ENCODE results near the gene CCDC184. TPM values are rescaled to one million over a fixed set of nuclear protein-coding genes. Genes with fewer than 3 reads are reported as not detected.
A peak's percentile ranks its signal among the peaks of the same experiment; 100 is the strongest.

The CCDC184 gene
- total RNA-seq, 4 donors from 2014 or later = 0.18 to 1.2 (median 0.65) TPM

- Histone ChIP-seq H3K9me3 (no peaks in the 10 kb centered on the region), H3K4me3 (no peak overlapping the region), H3K4me1 (peaks cover 17 to 22% (median 22%) of the 10 kb centered on the region in 3 donors), H3K27ac (no peak overlapping the region), H3K27me3 (peaks cover 0 to 72% (median 2%) of the 10 kb centered on the region in 4 donors), H3K36me3 (no peaks in the 10 kb centered on the region)
- intact Hi-C loops (cut with DNase I) = no loop called here
- no peak for DNase-seq
- 79 to 91% methylated on average over 1 of the region's 1 CpG for WGBS, 2 donors
- TF ChIP-seq, protein P1, sequence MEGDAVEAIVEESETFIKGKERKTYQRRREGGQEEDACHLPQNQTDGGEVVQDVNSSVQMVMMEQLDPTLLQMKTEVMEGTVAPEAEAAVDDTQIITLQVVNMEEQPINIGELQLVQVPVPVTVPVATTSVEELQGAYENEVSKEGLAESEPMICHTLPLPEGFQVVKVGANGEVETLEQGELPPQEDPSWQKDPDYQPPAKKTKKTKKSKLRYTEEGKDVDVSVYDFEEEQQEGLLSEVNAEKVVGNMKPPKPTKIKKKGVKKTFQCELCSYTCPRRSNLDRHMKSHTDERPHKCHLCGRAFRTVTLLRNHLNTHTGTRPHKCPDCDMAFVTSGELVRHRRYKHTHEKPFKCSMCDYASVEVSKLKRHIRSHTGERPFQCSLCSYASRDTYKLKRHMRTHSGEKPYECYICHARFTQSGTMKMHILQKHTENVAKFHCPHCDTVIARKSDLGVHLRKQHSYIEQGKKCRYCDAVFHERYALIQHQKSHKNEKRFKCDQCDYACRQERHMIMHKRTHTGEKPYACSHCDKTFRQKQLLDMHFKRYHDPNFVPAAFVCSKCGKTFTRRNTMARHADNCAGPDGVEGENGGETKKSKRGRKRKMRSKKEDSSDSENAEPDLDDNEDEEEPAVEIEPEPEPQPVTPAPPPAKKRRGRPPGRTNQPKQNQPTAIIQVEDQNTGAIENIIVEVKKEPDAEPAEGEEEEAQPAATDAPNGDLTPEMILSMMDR (IDR thresholded peaks at IDR 0.05) = no peak
- TF ChIP-seq POLR2A (IDR thresholded peaks at IDR 0.05) = no peak
Measured at GRCh38 chr12:48179466-48179865, 4.0 kb upstream of the CCDC184 start.

DNA sequence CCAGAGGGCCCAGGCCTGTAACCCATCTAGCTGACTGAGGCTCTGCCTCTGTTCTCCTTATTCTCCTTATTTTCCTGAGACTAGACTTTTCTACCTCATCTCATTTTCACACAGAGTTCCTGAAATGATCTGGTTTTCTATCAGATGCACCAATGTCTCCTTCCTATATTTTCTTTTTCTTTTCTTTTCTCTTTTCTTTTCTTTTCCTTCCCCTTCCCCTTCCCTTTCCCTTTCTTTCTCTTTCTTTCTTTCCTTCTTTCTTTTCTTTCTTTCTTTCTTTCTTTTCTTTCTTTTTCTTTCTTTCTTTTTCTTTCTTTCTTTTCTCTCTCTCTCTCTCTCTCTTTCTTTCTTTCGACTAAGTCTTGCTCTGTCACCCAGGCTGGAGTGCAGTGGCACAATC is 3.0 kb upstream of the CCDC184 start:
- 50 to 67% methylated on average over 1 of the region's 1 CpG for WGBS, 2 donors
- peaks cover 20 to 32% (median 29%) of the 10 kb centered on the region in 3 donors for H3K4me1 ChIP-seq
- DNase-seq = no peak
- H3K36me3 ChIP-seq = no peaks in the 10 kb centered on the region
- no peak overlapping the region for H3K4me3 ChIP-seq
- no peaks in the 10 kb centered on the region for H3K9me3 ChIP-seq
- TF ChIP-seq, protein P1 (IDR thresholded peaks at IDR 0.05) = no peak
- TF ChIP-seq POLR2A (IDR thresholded peaks at IDR 0.05) = no peak
- H3K27me3 ChIP-seq = peaks cover 0 to 82% (median 2%) of the 10 kb centered on the region in 4 donors
- intact Hi-C loops (cut with DNase I) = no loop called here
- H3K27ac ChIP-seq = no peak overlapping the region

DNA sequence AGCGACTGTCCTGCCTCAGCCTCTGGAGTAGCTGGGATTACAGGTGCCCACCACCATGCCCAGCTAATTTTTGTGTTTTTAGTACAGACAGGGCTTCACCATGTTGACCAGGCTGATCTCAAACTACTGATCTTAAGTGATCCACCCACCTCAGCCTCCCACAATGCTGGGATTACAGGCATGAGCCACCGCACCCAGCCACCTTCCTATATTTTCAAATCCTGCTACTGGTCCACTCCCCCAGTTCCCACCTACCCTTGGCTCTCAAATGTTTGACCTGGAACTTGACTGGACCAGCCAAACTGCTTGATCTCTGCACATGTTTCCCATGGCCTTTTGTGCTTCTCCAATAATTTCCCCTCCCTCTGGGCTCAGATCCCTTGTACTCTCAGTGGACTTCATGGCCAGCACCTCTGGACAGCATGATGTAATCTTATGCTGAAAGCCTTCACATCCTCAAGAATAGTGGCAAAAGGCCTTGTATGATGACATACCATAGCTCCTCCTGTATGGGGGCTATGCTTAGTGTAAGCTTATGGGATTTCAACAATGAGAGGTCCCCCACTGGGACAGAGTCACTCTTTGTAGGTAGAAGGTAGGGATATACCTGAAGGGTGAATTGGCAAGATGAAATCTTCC is 2.5 kb upstream of the CCDC184 start:
- no peaks in the 10 kb centered on the region for H3K36me3 ChIP-seq
- no peak for TF ChIP-seq POLR2A (IDR thresholded peaks at IDR 0.05)
- TF ChIP-seq, protein P1 (IDR thresholded peaks at IDR 0.05) = no peak
- H3K4me1 ChIP-seq = peaks cover 20 to 37% (median 29%) of the 10 kb centered on the region in 3 donors
- intact Hi-C loops (cut with DNase I) = no loop called here
- no peaks in the 10 kb centered on the region for H3K9me3 ChIP-seq
- H3K4me3 ChIP-seq = no peak overlapping the region
- DNase-seq = no peak
- 60 to 100% methylated on average over 2 of the region's 2 CpGs for WGBS, 2 donors
- peaks cover 0 to 87% (median 2%) of the 10 kb centered on the region in 4 donors for H3K27me3 ChIP-seq
- H3K27ac ChIP-seq = no peak overlapping the region

- no peak for DNase-seq
- peaks cover 0 to 83% (median 2%) of the 10 kb centered on the region in 4 donors for H3K27me3 ChIP-seq
- H3K4me1 ChIP-seq = peaks cover 20 to 40% (median 29%) of the 10 kb centered on the region in 3 donors
- WGBS, 2 donors = 9 to 28% methylated on average over 7 of the region's 7 CpGs
- intact Hi-C loops (cut with DNase I) = no loop called here
- no peak for TF ChIP-seq POLR2A (IDR thresholded peaks at IDR 0.05)
- TF ChIP-seq, protein P1 (IDR thresholded peaks at IDR 0.05) = no peak
- no peaks in the 10 kb centered on the region for H3K9me3 ChIP-seq
- peak overlapping the region; percentile 43 to 84 (median 57) for H3K4me3 ChIP-seq
- H3K27ac ChIP-seq = peak overlapping the region in 1 of 4 donors; percentile 39
- H3K36me3 ChIP-seq = no peaks in the 10 kb centered on the region
Measured at GRCh38 chr12:48182631-48183030, 813 bp upstream of the CCDC184 start.

DNA sequence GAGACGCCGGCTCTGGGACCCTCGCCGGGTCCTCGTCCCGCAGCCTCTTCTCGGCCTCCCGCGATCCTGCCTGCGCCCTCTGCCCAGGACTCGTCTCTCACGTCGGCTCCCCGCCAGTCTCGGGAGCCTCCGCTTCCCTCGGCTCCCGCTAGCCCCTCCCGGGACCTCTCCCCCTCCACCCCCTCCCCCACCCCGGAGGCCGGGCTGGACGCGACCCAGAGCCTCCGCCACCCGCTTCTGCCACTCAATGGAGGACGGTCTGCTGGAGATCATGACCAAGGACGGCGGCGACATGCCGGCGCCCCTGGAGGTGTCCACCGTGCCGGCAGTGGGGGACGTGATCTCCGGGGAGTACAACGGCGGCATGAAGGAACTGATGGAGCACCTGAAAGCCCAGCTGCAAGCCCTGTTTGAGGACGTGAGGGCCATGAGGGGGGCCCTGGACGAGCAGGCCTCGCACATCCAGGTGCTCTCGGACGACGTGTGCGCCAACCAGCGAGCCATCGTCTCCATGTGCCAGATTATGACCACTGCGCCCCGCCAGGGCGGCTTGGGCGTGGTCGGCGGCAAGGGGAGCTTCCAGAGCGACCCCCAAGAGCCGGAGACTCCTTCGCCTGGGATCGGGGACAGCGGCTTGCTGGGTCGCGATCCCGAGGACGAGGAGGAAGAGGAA is 568 bp downstream of the CCDC184 start:
- WGBS, 2 donors = 3% methylated on average over 13 of the region's 61 CpGs; no CpG with 5 or more reads in 1 of the 2 donors

More for the DNA sequence above, 568 bp downstream of the CCDC184 start:
- no peak for DNase-seq
- intact Hi-C loops (cut with DNase I) = no loop called here
- Histone ChIP-seq H3K36me3 (no peaks in the 10 kb centered on the region), H3K4me1 (peaks cover 20 to 47% (median 33%) of the 10 kb centered on the region in 3 donors), H3K4me3 (peak overlapping the region; percentile 43 to 84 (median 57)), H3K27ac (peak overlapping the region in 1 of 4 donors; percentile 9), H3K27me3 (peaks cover 0 to 70% (median 2%) of the 10 kb centered on the region in 4 donors), H3K9me3 (no peaks in the 10 kb centered on the region)
- TF ChIP-seq POLR2A (IDR thresholded peaks at IDR 0.05) = no peak
- TF ChIP-seq, protein P1 (IDR thresholded peaks at IDR 0.05) = no peak
